Measurements from ENCODE around the gene ZNF385B. TPM values are rescaled to one million over a fixed set of nuclear protein-coding genes. Genes with fewer than 3 reads are reported as not detected.

The ZNF385B gene
- total RNA-seq, 2 donors from 2014 or later, result 5.3 to 18.1 TPM

DNA sequence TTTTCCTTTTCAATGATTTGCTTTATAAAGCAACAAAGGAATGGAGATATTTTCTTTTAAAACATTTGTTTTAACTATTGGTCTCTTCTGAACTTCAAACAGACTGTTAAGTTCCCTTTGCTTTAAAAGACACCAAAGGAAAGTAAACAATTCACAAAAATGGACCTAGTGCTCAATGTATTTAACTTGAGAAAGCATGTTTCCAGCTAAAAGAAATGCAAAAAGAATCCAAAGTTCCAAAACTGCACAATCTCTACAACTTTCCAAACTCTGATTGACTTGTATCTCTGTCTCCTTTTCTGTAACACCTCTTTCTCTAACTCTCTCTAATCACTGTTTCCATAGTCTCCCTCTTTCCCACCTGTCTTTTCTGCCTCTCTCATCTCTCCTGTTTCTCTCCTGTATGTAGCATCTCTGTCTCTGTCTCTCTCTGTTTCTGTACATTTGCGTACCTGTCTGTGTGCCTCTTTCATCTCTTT lies 301.1 kb downstream of the ZNF385B start:
- H3K9ac ChIP-seq (ENCODE audit: extremely low read depth, low read length, poor library complexity, severe bottlenecking), result no peak overlapping the region
- no peak overlapping the region for H3K27ac ChIP-seq (ENCODE audit: low read depth, low read length)
- TF ChIP-seq, protein P1, sequence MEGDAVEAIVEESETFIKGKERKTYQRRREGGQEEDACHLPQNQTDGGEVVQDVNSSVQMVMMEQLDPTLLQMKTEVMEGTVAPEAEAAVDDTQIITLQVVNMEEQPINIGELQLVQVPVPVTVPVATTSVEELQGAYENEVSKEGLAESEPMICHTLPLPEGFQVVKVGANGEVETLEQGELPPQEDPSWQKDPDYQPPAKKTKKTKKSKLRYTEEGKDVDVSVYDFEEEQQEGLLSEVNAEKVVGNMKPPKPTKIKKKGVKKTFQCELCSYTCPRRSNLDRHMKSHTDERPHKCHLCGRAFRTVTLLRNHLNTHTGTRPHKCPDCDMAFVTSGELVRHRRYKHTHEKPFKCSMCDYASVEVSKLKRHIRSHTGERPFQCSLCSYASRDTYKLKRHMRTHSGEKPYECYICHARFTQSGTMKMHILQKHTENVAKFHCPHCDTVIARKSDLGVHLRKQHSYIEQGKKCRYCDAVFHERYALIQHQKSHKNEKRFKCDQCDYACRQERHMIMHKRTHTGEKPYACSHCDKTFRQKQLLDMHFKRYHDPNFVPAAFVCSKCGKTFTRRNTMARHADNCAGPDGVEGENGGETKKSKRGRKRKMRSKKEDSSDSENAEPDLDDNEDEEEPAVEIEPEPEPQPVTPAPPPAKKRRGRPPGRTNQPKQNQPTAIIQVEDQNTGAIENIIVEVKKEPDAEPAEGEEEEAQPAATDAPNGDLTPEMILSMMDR (conservative IDR thresholded peaks at IDR 0.05), result no peak
- H3K4me3 Mint-ChIP-seq, result no peak overlapping the region
- H3K36me3 Mint-ChIP-seq (ENCODE audit: low read depth), result no peaks in the 10 kb centered on the region
- no peaks in the 10 kb centered on the region for H3K27me3 ChIP-seq (ENCODE audit: control insufficient read depth, insufficient read depth, low read length, poor library complexity, severe bottlenecking)
- no peak overlapping the region for H3K27ac Mint-ChIP-seq
- H3K9me3 ChIP-seq (ENCODE audit: control insufficient read depth, low read length), result no peaks in the 10 kb centered on the region
- peaks cover 5% of the 10 kb centered on the region for H3K27me3 Mint-ChIP-seq (ENCODE audit: insufficient read depth)
- H3K4me1 ChIP-seq (ENCODE audit: control insufficient read depth, insufficient read depth, low read length), result peaks cover 4% of the 10 kb centered on the region
- no peak for DNase-seq
- peaks cover 42% of the 10 kb centered on the region for H3K4me1 Mint-ChIP-seq
- H3K4me3 ChIP-seq (ENCODE audit: low read length), result no peak overlapping the region
- H3K36me3 ChIP-seq (ENCODE audit: control insufficient read depth, insufficient read depth, low read length), result no peaks in the 10 kb centered on the region
- H3K9me3 Mint-ChIP-seq, result no peaks in the 10 kb centered on the region
- WGBS, 2 experiments (ENCODE audit: insufficient coverage in 1 of 2, insufficient read length in 1 of 2), result 85% methylated on average over 1 of the region's 1 CpG; no CpG with 5 or more reads in 1 of the 2 experiments

DNA sequence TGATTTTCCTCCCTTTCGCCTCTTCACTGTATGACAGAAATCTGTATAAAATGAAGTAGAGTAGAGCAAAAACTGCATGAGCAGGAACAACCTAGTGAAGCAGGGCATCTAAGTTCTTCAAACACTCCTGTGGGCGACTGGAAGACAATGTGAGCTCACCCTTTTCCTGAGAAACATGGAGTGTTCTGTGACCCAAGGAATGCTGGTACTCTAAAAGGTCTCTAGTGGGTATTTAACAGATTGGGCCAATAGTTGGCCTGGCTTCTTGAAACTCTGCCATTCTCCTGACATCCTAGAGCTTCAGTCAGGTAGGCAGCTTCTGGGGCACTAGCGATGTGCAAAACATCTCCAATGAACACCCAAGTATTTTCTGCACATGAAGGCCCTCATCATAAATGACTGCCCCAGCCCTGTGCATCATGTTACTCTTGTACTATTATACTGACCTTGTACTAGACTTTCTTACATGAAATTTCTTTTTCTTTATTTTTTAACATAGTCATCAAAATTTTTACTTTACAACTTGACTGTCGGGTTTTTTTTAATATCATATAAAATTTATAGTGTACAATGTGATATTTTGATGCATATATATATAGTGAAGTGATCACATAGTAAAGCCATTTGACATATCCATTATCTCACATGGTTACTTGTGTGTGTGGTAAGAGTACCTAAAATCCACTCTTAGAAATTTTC lies 302.2 kb downstream of the ZNF385B start:
- DNase-seq, result no peak
- Histone ChIP-seq H3K27me3 (ENCODE audit: control insufficient read depth, insufficient read depth, low read length, poor library complexity, severe bottlenecking) (no peaks in the 10 kb centered on the region), H3K4me3 (ENCODE audit: low read length) (no peak overlapping the region), H3K9ac (ENCODE audit: extremely low read depth, low read length, poor library complexity, severe bottlenecking) (no peak overlapping the region), H3K9me3 (ENCODE audit: control insufficient read depth, low read length) (no peaks in the 10 kb centered on the region), H3K4me1 (ENCODE audit: control insufficient read depth, insufficient read depth, low read length) (peaks cover 4% of the 10 kb centered on the region), H3K36me3 (ENCODE audit: control insufficient read depth, insufficient read depth, low read length) (no peaks in the 10 kb centered on the region), H3K27ac (ENCODE audit: low read depth, low read length) (no peak overlapping the region)
- Mint-ChIP-seq H3K27ac (no peak overlapping the region), H3K4me1 (peaks cover 32% of the 10 kb centered on the region), H3K27me3 (ENCODE audit: insufficient read depth) (peaks cover 9% of the 10 kb centered on the region), H3K9me3 (peaks cover 3% of the 10 kb centered on the region), H3K4me3 (no peak overlapping the region), H3K36me3 (ENCODE audit: low read depth) (no peaks in the 10 kb centered on the region)
- 91 to 100% methylated on average over 1 to 3 of the region's 4 CpGs for WGBS, 2 experiments (ENCODE audit: insufficient coverage in 1 of 2, insufficient read length in 1 of 2)
- TF ChIP-seq, protein P1 (conservative IDR thresholded peaks at IDR 0.05), result no peak

DNA sequence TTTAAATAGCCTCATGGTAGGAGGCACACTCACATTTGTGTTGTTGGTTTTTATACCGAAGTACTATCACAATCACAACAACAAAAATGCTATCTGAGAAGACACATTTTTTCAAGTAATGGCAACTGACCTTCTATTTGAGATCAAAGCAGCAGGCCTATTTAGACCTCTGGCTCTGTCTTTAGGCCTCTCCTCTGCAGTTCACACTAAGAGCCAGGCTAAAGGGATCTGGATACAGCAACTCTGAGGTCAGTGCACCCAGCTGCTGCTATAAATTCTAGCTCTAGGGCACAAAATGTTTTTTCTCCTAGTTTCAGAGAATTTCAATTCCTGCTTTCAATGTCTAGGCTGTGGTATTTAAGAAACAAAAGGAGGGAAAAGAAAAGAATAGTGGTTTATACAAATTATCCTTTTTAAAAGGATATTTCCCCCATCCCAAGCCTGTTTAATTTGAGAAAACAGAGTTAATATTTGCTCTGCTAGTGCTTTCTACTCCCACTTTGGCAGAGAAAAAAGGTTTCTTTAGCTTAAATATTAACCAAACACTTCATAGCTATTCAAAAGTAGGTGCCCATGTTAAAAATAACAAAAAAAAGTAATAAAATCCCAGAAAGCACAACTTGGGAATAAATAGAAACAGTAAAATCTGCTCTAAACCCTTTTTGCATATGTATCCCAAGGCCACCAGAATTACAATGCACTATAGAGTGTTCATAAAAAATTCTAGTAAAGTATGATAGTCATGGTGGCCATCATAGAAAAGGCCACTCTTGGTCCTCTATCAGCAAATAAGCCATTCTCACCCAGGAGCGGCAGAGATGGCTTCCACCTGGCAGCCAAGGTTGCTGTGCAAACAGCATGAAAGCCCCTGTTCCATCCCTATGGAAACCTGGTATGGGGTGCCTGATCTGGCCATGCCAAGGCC lies 303.1 kb downstream of the ZNF385B start:
- no peaks in the 10 kb centered on the region for H3K36me3 Mint-ChIP-seq (ENCODE audit: low read depth)
- H3K27me3 ChIP-seq (ENCODE audit: control insufficient read depth, insufficient read depth, low read length, poor library complexity, severe bottlenecking), result no peaks in the 10 kb centered on the region
- no peaks in the 10 kb centered on the region for H3K36me3 ChIP-seq (ENCODE audit: control insufficient read depth, insufficient read depth, low read length)
- no peak overlapping the region for H3K9ac ChIP-seq (ENCODE audit: extremely low read depth, low read length, poor library complexity, severe bottlenecking)
- H3K4me1 Mint-ChIP-seq, result peaks cover 32% of the 10 kb centered on the region
- H3K4me3 ChIP-seq (ENCODE audit: low read length), result no peak overlapping the region
- peaks cover 3% of the 10 kb centered on the region for H3K9me3 Mint-ChIP-seq
- 88% methylated on average over 2 of the region's 2 CpGs; no CpG with 5 or more reads in 1 of the 2 experiments for WGBS, 2 experiments (ENCODE audit: insufficient coverage in 1 of 2, insufficient read length in 1 of 2)
- peaks cover 4% of the 10 kb centered on the region for H3K4me1 ChIP-seq (ENCODE audit: control insufficient read depth, insufficient read depth, low read length)
- H3K4me3 Mint-ChIP-seq, result no peak overlapping the region
- no peak overlapping the region for H3K27ac Mint-ChIP-seq
- TF ChIP-seq, protein P1 (conservative IDR thresholded peaks at IDR 0.05), result no peak
- peaks cover 9% of the 10 kb centered on the region for H3K27me3 Mint-ChIP-seq (ENCODE audit: insufficient read depth)
- H3K27ac ChIP-seq (ENCODE audit: low read depth, low read length), result no peak overlapping the region
- no peak for DNase-seq
- no peaks in the 10 kb centered on the region for H3K9me3 ChIP-seq (ENCODE audit: control insufficient read depth, low read length)

Data from endodermal cell (in vitro differentiated cells).